Measurements from ENCODE around the gene BRICD5. TPM values are rescaled to one million over a fixed set of nuclear protein-coding genes. Genes with fewer than 3 reads are reported as not detected.

Gene BRICD5
- total and polyA plus RNA-seq, 8 donors: 2.6 to 78.8 (median 9.7) TPM

DNA sequence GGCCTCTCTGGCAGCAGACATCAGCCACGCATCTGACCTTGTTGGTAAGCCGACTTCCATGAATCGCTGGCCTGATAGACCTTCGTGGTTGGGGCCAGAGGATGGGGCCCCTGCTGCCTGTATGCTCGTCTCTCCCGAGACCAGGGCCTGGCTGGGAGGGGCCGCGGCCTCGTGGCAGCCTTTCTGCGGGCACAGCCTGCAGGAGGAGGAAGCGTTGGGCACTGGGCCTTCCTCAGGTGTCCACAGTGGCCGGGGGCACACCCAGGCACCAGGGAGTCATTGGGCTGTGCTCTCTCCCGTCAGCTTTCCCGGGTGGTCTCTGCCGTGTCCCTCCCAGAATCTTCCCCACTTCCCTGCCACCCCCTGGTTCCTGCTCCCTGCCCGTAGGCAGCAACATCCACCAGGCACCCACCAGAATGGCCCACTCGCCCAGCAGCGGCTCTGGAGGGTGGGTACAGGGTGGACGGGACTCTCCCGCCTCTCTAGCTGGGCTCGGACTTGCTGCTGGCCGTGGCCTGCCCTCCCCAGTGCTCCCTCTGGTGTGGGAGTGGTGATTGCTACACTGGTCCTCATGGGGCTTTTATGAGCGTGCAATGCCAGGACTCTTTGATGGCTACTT lies 19.1 kb upstream of the BRICD5 start:
- Histone ChIP-seq H3K9me3 (no peaks in the 10 kb centered on the region), H3K4me3 (no peak overlapping the region), H3K36me3 (peaks cover 67 to 85% (median 79%) of the 10 kb centered on the region in 4 donors), H3K4me1 (peaks cover 16 to 30% (median 27%) of the 10 kb centered on the region in 4 donors), H3K27me3 (peaks cover 0 to 7% (median 0%) of the 10 kb centered on the region in 3 donors), H3K27ac (no peak overlapping the region)
- intact Hi-C loops (cut with DNase I; ENCODE audit: low total_unique reads): no loop called here
- 84 to 94% (median 92%) methylated on average over 8 to 23 of the region's 23 CpGs for WGBS, 5 donors
- no peak for DNase-seq
- no peak for TF ChIP-seq CTCF (IDR thresholded peaks at IDR 0.05)

- H3K27me3 ChIP-seq: peaks cover 0 to 3% (median 0%) of the 10 kb centered on the region in 3 donors
- DNase-seq: no peak
- H3K27ac ChIP-seq: no peak overlapping the region
- H3K4me1 ChIP-seq: peaks cover 23 to 37% (median 33%) of the 10 kb centered on the region in 4 donors
- H3K36me3 ChIP-seq: peaks cover 60 to 78% (median 72%) of the 10 kb centered on the region in 4 donors
- H3K9me3 ChIP-seq: no peaks in the 10 kb centered on the region
- intact Hi-C loops (cut with DNase I; ENCODE audit: low total_unique reads): no loop called here
- no peak overlapping the region for H3K4me3 ChIP-seq
- WGBS, 5 donors: 88 to 94% (median 91%) methylated on average over 9 to 12 of the region's 12 CpGs
- TF ChIP-seq EP300 (IDR thresholded peaks at IDR 0.05) (no peak), POLR2A (IDR thresholded peaks at IDR 0.05) (no peak), CTCF (IDR thresholded peaks at IDR 0.05) (no peak), POLR2AphosphoS5 (IDR thresholded peaks at IDR 0.05) (no peak)
Observed at GRCh38 chr16:2229091-2229490, 18.4 kb upstream of the BRICD5 start.

DNA sequence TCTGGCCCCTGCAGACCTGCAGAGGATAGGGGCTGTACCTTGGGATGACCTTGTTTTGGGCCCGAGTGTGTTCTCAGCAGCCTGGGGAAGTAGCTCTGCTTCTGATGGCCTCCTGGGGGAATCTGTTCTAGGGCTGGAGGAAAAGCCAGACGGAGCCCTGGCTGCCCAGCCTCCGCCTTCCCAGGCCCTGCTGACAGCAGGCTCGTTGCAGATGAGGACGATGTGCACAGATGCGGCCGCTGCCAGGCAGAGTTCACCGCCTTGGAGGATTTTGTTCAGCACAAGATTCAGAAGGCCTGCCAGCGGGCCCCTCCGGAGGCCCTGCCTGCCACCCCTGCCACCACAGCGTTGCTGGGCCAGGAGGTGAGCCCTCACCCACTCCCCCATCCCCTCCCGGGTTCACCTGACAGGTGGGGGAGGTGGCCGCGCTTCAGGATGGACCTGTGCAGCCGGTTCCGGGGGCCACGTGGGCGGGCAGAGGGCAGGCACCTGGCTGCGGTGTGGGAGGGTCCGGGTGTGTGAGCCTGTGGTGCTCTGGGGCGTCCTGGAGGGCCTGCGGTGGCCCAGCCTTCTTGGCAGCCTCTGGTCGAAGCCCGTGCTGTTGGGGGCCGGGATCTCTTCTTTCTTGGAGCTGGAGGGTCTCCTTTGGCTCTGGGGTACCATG lies 17.6 kb upstream of the BRICD5 start:
- H3K27me3 ChIP-seq: no peaks in the 10 kb centered on the region
- H3K27ac ChIP-seq: no peak overlapping the region
- H3K4me3 ChIP-seq: no peak overlapping the region
- peaks cover 52 to 70% (median 64%) of the 10 kb centered on the region in 4 donors for H3K36me3 ChIP-seq
- H3K9me3 ChIP-seq: no peaks in the 10 kb centered on the region
- WGBS, 5 donors: 87 to 92% (median 89%) methylated on average over 6 to 25 of the region's 25 CpGs
- no peak for DNase-seq
- intact Hi-C loops (cut with DNase I; ENCODE audit: low total_unique reads): no loop called here
- TF ChIP-seq POLR2A (IDR thresholded peaks at IDR 0.05) (no peak), POLR2AphosphoS5 (IDR thresholded peaks at IDR 0.05) (no peak), EP300 (IDR thresholded peaks at IDR 0.05) (no peak), CTCF (IDR thresholded peaks at IDR 0.05) (no peak)
- peaks cover 26 to 39% (median 35%) of the 10 kb centered on the region in 4 donors for H3K4me1 ChIP-seq

DNA sequence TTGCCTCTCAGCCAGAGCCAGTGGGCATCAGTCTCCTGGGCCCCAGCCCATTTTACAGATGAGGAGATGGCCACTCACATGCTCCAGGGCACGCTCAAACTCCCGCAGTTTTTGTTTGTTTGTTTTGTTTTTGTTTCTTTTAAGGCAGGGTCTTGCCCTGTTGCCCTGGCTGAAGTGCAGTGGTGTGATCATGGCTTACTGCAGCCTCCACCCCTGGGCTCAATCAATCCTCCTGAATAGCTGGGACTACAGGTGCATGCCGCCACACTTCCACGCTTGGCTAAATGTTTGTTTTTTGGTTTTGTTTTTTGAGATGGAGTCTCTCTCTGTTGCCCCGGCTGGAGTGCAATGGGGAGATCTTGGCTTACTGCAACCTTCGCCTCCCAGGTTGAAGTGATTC lies 16.3 kb upstream of the BRICD5 start:
- Histone ChIP-seq H3K27me3 (no peaks in the 10 kb centered on the region), H3K4me3 (no peak overlapping the region), H3K36me3 (peaks cover 39 to 56% (median 50%) of the 10 kb centered on the region in 4 donors), H3K9me3 (no peaks in the 10 kb centered on the region), H3K4me1 (peaks cover 26 to 44% (median 37%) of the 10 kb centered on the region in 4 donors), H3K27ac (no peak overlapping the region)
- intact Hi-C loops (cut with DNase I; ENCODE audit: low total_unique reads): no loop called here
- 76 to 95% (median 79%) methylated on average over 6 of the region's 6 CpGs for WGBS, 5 donors
- TF ChIP-seq CTCF (IDR thresholded peaks at IDR 0.05) (no peak), POLR2AphosphoS5 (IDR thresholded peaks at IDR 0.05) (no peak), EP300 (IDR thresholded peaks at IDR 0.05) (no peak), POLR2A (IDR thresholded peaks at IDR 0.05) (no peak)
- DNase-seq: no peak
